DND-41 (cell line): ENCODE results near the gene COTL1.

Experiments used
- ATAC-seq: fragments of 200-7000 bp; cut with Tn5 transposase; 3 replicates; pipeline ENCODE4 v1.9.1; 2021; ENCODE audit warnings: low read depth; ENCODE audit not compliant: insufficient read depth
- DNase-seq: peaks from one replicate; pipeline ENCODE4 v3.0.0-alpha.2; 2020
- H2AFZ ChIP-seq: 2 replicates; pipeline ENCODE4 v1.6.0; 2012; ENCODE audit warnings: low read depth, low read length
- H3K27ac ChIP-seq: 2 replicates; pipeline ENCODE4 v1.5.1; 2012; ENCODE audit warnings: low read length, inconsistent platforms
- H3K27me3 ChIP-seq: fragments of 200-600 bp; sonication (generic); 2 replicates; pipeline ENCODE4 v1.6.0; 2012; ENCODE audit warnings: low read length, mild to moderate bottlenecking, inconsistent platforms; ENCODE audit not compliant: insufficient read depth, poor library complexity
- H3K36me3 ChIP-seq: 2 replicates; pipeline ENCODE4 v1.5.1; 2012; ENCODE audit warnings: low read length, inconsistent platforms; ENCODE audit not compliant: insufficient read depth
- H3K4me1 ChIP-seq: 2 replicates; pipeline ENCODE4 v1.5.1; 2012; ENCODE audit warnings: mild to moderate bottlenecking, low read length; ENCODE audit not compliant: insufficient read depth
- H3K4me2 ChIP-seq: 2 replicates; pipeline ENCODE4 v1.6.0; 2012; ENCODE audit warnings: mild to moderate bottlenecking, moderate library complexity, low read length, inconsistent platforms; ENCODE audit not compliant: insufficient read depth
- H3K4me3 ChIP-seq, 2 experiments: fragments of 200-600 bp in 1 of 2; shearing (Covaris generic) in 1 of 2; 2 replicates each; pipeline ENCODE4 v1.5.1; 2012 to 2016; ENCODE audit warnings: inconsistent platforms in 2 of 2, low read length in 2 of 2, mild to moderate bottlenecking in 2 of 2, low read depth in 1 of 2, moderate library complexity in 1 of 2
- H3K79me2 ChIP-seq: 2 replicates; pipeline ENCODE4 v1.6.0; 2012; ENCODE audit warnings: low read length, inconsistent platforms; ENCODE audit not compliant: insufficient read depth
- H3K9ac ChIP-seq: 2 replicates; pipeline ENCODE4 v1.6.0; 2012; ENCODE audit warnings: low read depth, mild to moderate bottlenecking, inconsistent platforms, low read length, moderate library complexity
- H3K9me3 ChIP-seq: 2 replicates; pipeline ENCODE4 v1.5.1; 2012; ENCODE audit warnings: low read length, moderate library complexity, mild to moderate bottlenecking, inconsistent platforms; ENCODE audit not compliant: insufficient read depth, severe bottlenecking
- H4K20me1 ChIP-seq: 2 replicates; pipeline ENCODE4 v1.6.0; 2012; ENCODE audit warnings: low read length; ENCODE audit not compliant: insufficient read depth
- CTCF ChIP-seq: IDR thresholded peaks from 2 replicates; pipeline ENCODE4 v1.5.1; 2012; ENCODE audit warnings: borderline replicate concordance, low read length, moderate library complexity, mild to moderate bottlenecking; ENCODE audit not compliant: poor library complexity, severe bottlenecking; ENCODE audit errors: extremely low read depth
- EZH2 ChIP-seq: IDR thresholded peaks from 3 replicates; pipeline ENCODE4 v1.6.1; 2012; ENCODE audit warnings: borderline replicate concordance, low read depth, mild to moderate bottlenecking, moderate library complexity, low read length, inconsistent platforms; ENCODE audit not compliant: severe bottlenecking

Gene COTL1

GRCh38 chr16:84630009-84630408 lies 12.1 kb upstream of the COTL1 start:
- H3K79me2 ChIP-seq = no peaks in the 10 kb centered on the region
- DNase-seq (no peak), ATAC-seq (no peak)
- H3K27ac ChIP-seq = no peak overlapping the region
- peaks cover 4% of the 10 kb centered on the region for H3K27me3 ChIP-seq
- H3K9ac ChIP-seq = no peak overlapping the region
- H3K9me3 ChIP-seq = no peaks in the 10 kb centered on the region
- TF ChIP-seq CTCF = no peak
- no peak for TF ChIP-seq EZH2
- H2AFZ ChIP-seq = no peak overlapping the region
- no peaks in the 10 kb centered on the region for H3K4me1 ChIP-seq
- H3K36me3 ChIP-seq = no peaks in the 10 kb centered on the region
- no peaks in the 10 kb centered on the region; the same call in 1 of the 2 replicates for H4K20me1 ChIP-seq
- H3K4me3 ChIP-seq = no peak overlapping the region
- no peak overlapping the region for H3K4me2 ChIP-seq

GRCh38 chr16:84629580-84629979 lies 11.7 kb upstream of the COTL1 start:
- H3K27ac ChIP-seq = no peak overlapping the region
- H3K27me3 ChIP-seq = peaks cover 4% of the 10 kb centered on the region
- H2AFZ ChIP-seq = no peak overlapping the region
- H3K4me1 ChIP-seq = no peaks in the 10 kb centered on the region
- H3K9me3 ChIP-seq = no peaks in the 10 kb centered on the region
- DNase-seq (no peak), ATAC-seq (no peak)
- H3K9ac ChIP-seq = no peak overlapping the region
- H3K4me2 ChIP-seq = no peak overlapping the region
- no peak overlapping the region for H3K4me3 ChIP-seq
- no peaks in the 10 kb centered on the region; the same call in 1 of the 2 replicates for H4K20me1 ChIP-seq
- H3K79me2 ChIP-seq = no peaks in the 10 kb centered on the region
- TF ChIP-seq CTCF = no peak
- TF ChIP-seq EZH2 = no peak
- H3K36me3 ChIP-seq = no peaks in the 10 kb centered on the region

GRCh38 chr16:84628226-84628731 lies 10.4 kb upstream of the COTL1 start:
- no peak overlapping the region for H3K9ac ChIP-seq
- TF ChIP-seq EZH2 = no peak
- TF ChIP-seq CTCF = no peak
- H3K27me3 ChIP-seq = peaks cover 4% of the 10 kb centered on the region
- H4K20me1 ChIP-seq = no peaks in the 10 kb centered on the region; the same call in 1 of the 2 replicates
- H3K4me2 ChIP-seq = no peak overlapping the region
- ATAC-seq (no peak), DNase-seq (no peak)
- H3K4me3 ChIP-seq = no peak overlapping the region
- no peak overlapping the region for H2AFZ ChIP-seq
- H3K79me2 ChIP-seq = no peaks in the 10 kb centered on the region
- H3K9me3 ChIP-seq = no peaks in the 10 kb centered on the region
- H3K27ac ChIP-seq = no peak overlapping the region
- H3K36me3 ChIP-seq = no peaks in the 10 kb centered on the region
- H3K4me1 ChIP-seq = no peaks in the 10 kb centered on the region
